ENCODE results near the gene HSPB1. TPM values are rescaled to one million over a fixed set of nuclear protein-coding genes. Genes with fewer than 3 reads are reported as not detected.

HSPB1 gene
- 609 TPM for total RNA-seq
- long read RNA-seq, transcript HSPB1-201 (3 exons, 909 nt): major isoform, 371 of 628 reads
- long read RNA-seq, transcript HSPB1-203 (2 exons, 1,455 nt): minor isoform, 250 of 628 reads
- long read RNA-seq, partial matches to known transcripts: 0 of 628 reads
- long read RNA-seq, other reads (novel, unspliced or antisense): 7 of 628 reads

GRCh38 chr7:76302347-76303201 lies at the start of gene HSPB1:
Gene HSPB1, plus strand, starts transcription at chr7:76302673. Its CDS starts 40 bp downstream, at chr7:76302713.
- no peak for TF ChIP-seq CTCF (IDR thresholded peaks at IDR 0.05)
- ATAC-seq (peak; percentile 87 to 93), DNase-seq (peak; percentile 97)
- no peaks in the 10 kb centered on the region for H3K9me3 ChIP-seq
- H3K4me1 ChIP-seq: peaks cover 33% of the 10 kb centered on the region
- peaks cover 11% of the 10 kb centered on the region for H3K36me3 ChIP-seq
- H3K27ac ChIP-seq: peak within 1 kb of the TSS; percentile 95
- intact Hi-C loops (cut with DNase I): no loop called here
- H3K4me3 ChIP-seq: peak within 1 kb of the TSS; percentile 97
- no peaks in the 10 kb centered on the region for H3K27me3 ChIP-seq (ENCODE audit: low read depth)

DNA sequence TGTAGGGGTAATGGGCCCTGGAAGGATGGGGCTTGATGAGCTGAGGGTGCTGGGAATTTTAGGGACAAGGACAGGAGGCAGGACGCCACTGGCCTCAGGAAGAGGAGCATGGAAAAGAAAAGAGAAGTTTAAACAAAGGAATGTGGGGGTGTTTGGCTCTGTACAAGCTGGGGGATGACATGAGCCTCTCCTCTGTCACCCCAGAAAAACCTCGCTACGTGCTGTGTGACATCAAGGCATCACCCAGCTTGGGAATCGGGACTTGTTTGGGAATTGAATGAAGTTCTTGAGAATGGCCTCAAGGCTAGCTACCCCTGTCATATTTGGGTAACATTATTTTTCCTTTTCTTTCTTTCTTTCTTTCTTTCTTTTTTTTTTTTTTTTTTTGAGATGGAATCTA lies 47.7 kb upstream of the HSPB1 start:
- peaks cover 13% of the 10 kb centered on the region for H3K27me3 ChIP-seq (ENCODE audit: low read depth)
- no peak for TF ChIP-seq CTCF (IDR thresholded peaks at IDR 0.05)
- DNase-seq (no peak), ATAC-seq (no peak)
- intact Hi-C loops (cut with DNase I): no loop called here
- H3K4me1 ChIP-seq: peaks cover 3% of the 10 kb centered on the region
- H3K27ac ChIP-seq: no peak overlapping the region
- H3K9me3 ChIP-seq: no peaks in the 10 kb centered on the region
- H3K36me3 ChIP-seq: no peaks in the 10 kb centered on the region
- H3K4me3 ChIP-seq: no peak overlapping the region

DNA sequence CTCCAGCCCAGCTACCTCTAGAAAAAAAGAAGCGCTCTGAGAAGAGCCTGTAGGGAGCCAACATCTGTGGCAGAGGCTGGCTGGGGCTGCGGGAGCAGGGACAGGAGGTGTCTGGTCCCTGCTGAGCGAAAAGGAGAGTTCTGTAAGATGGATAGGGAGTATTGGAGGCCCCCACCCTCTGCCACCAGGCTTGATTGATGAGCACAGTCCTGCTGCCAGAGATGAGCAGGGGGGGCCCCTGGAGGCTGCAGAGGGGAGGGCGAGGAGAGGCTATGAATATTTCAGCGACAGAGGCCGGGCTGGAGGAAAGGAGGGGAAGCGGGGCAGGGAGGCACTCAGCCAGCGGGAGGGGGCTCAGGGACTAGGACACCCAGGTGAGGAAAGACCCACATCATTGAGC lies 44.5 kb upstream of the HSPB1 start:
- ATAC-seq (no peak), DNase-seq (no peak)
- peaks cover 31% of the 10 kb centered on the region for H3K27me3 ChIP-seq (ENCODE audit: low read depth)

DNA sequence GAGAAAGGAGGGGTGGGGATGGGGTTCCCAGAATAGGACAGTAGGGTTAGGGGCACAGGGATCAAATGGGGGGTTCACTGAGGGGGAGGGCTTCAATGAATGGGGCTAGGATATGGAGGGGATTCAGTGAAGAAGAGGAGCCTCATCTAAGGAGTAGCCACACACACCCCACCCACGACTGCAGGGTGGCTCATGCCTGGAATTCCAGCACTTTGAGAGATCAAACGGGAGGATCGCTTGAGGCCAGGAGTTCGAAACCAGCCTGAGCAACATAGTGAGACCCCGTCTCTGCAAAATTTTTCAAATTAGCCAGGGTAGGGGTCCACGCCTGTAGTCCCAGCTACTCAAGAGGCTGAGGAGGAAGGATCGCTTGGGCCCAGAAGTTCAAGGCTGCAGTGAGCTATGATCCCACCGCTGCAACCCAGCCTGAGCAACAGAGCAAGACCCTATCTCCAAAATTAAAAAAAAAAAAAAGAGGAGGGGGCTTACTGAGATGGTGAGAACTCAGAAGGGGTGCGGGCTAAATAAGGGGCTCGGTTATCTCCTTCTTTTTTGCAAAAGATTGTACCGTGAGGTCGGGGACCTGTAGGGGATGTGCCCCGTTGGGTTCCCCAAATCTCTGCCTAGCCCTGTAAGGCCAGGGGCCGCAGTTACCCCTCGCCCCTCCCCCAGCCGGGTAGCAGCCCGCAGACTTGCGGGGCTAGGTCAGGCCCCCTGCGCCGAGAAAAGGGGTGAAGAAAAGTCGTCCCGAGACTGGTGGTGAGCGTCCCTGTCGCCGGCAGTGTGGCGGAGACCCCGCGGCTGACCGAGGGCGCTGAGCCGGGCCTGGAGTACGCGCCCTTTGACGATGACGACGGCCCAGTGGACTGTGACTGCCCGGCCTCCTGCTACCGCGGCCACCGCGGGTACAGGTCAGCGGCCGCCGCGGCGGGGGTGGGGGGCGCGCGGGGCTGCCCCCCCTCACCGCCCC lies 43.1 kb upstream of the HSPB1 start:
- H3K27ac ChIP-seq: no peak overlapping the region
- peak; percentile 31 to 38 for ATAC-seq
- H3K36me3 ChIP-seq: no peaks in the 10 kb centered on the region
- H3K27me3 ChIP-seq (ENCODE audit: low read depth): peaks cover 31% of the 10 kb centered on the region
- H3K9me3 ChIP-seq: no peaks in the 10 kb centered on the region
- TF ChIP-seq CTCF (IDR thresholded peaks at IDR 0.05): no peak
- H3K4me3 ChIP-seq: peak overlapping the region; percentile 37
- intact Hi-C loops (cut with DNase I): no loop called here
- no peak for DNase-seq
- peaks cover 6% of the 10 kb centered on the region for H3K4me1 ChIP-seq

More for the DNA sequence above, 44.5 kb upstream of the HSPB1 start:
- Histone ChIP-seq H3K27ac (no peak overlapping the region), H3K9me3 (no peaks in the 10 kb centered on the region), H3K36me3 (no peaks in the 10 kb centered on the region), H3K4me1 (peaks cover 6% of the 10 kb centered on the region), H3K4me3 (no peak overlapping the region)
- intact Hi-C loops (cut with DNase I): no loop called here
- no peak for TF ChIP-seq CTCF (IDR thresholded peaks at IDR 0.05)

DNA sequence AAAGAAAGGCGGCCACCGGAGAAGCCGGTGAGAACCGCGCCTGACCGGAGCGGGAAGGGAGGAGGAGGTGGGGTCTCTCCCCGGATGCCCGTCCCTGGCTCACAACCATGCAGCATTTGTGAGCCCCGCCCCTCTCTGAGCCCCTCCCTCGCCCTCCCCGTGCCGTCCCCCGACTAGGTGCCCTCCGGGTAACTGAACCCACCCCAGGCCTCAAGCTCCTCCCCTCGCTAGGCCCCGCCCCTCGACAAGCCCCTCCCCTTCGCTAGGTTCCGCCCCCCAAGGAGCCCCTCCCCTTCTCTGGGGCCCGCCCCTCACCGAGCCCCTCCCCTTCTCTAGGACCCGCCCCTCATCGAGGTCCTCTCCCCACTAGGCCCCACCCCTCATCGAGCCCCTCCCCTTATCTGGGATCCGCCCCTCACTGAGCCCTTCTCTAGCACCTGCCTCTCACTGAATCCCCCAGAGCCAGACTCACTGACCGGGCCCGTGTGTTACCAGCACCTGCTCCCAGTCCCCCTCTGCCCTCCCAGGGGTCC lies 42.2 kb upstream of the HSPB1 start:
- ATAC-seq: peak; percentile 42 to 61
- DNase-seq: no peak

More for the DNA sequence above, 42.2 kb upstream of the HSPB1 start:
- no peak for TF ChIP-seq CTCF (IDR thresholded peaks at IDR 0.05)
- Histone ChIP-seq H3K27ac (no peak overlapping the region), H3K4me1 (peaks cover 6% of the 10 kb centered on the region), H3K27me3 (ENCODE audit: low read depth) (peaks cover 32% of the 10 kb centered on the region), H3K9me3 (no peaks in the 10 kb centered on the region), H3K4me3 (peak overlapping the region; percentile 37), H3K36me3 (no peaks in the 10 kb centered on the region)
- intact Hi-C loops (cut with DNase I): no loop called here
